OCI-LY3 (cell line): Measurements from ENCODE around the gene SPON1.

ENCODE experiments used
- H2AFZ ChIP-seq: fragments of 200-600, 300-600 bp; shearing (Covaris generic); 2 replicates; pipeline ENCODE4 v1.6.0; 2014; ENCODE audit warnings: antibody characterized with exemption, low read depth, low read length
- H3K27ac ChIP-seq: fragments of 200-600, 300-600 bp; sonication (generic); 2 replicates; pipeline ENCODE4 v1.5.1; 2014; ENCODE audit warnings: mild to moderate bottlenecking, low read length, moderate library complexity, mixed read lengths
- H3K27me3 ChIP-seq: fragments of 200-600, 300-600 bp; sonication (generic); 2 replicates; pipeline ENCODE4 v1.6.1; 2014; ENCODE audit warnings: low read depth, low read length, mixed read lengths
- H3K36me3 ChIP-seq: fragments of 200-600, 300-600 bp; sonication (generic); replicated peaks from 2 replicates; pipeline ENCODE3; 2014; ENCODE audit warnings: low read depth, low read length, mixed read lengths
- H3K4me1 ChIP-seq: fragments of 300-600, 200-600 bp; sonication (generic); 2 replicates; pipeline ENCODE4 v1.6.1; 2014; ENCODE audit warnings: low read length, mixed read lengths
- H3K4me2 ChIP-seq: fragments of 200-600, 300-600 bp; sonication (generic); 2 replicates; pipeline ENCODE4 v1.6.1; 2014; ENCODE audit warnings: low read length, mixed read lengths
- H3K4me3 ChIP-seq: fragments of 300-600, 200-600 bp; sonication (generic); 2 replicates; pipeline ENCODE4 v1.5.1; 2014; ENCODE audit warnings: antibody characterized with exemption, mild to moderate bottlenecking, low read length, moderate library complexity
- H3K79me2 ChIP-seq: fragments of 300-600, 200-600 bp; shearing (Covaris generic); 2 replicates; pipeline ENCODE4 v1.6.1; 2014; ENCODE audit warnings: mild to moderate bottlenecking, low read length, mixed read lengths
- H3K9ac ChIP-seq: fragments of 300-600, 200-600 bp; shearing (Covaris generic); 2 replicates; pipeline ENCODE4 v1.6.0; 2014; ENCODE audit warnings: mild to moderate bottlenecking, low read length, moderate library complexity
- H3K9me3 ChIP-seq: fragments of 200-600, 300-600 bp; shearing (Covaris generic); 2 replicates; pipeline ENCODE4 v1.6.1; 2014; ENCODE audit warnings: low read length, mixed read lengths; ENCODE audit not compliant: insufficient read depth
- H4K20me1 ChIP-seq: fragments of 200-600, 300-600 bp; sonication (generic); 2 replicates; pipeline ENCODE4 v1.6.1; 2016; ENCODE audit warnings: low read length, mixed read lengths; ENCODE audit not compliant: insufficient read depth
- EZH2phosphoT487 ChIP-seq: fragments of 200-600 bp; shearing (Covaris generic); IDR thresholded peaks from 2 replicates; pipeline ENCODE4 v1.6.1; 2018; ENCODE audit warnings: antibody characterized with exemption, mixed run types, low read depth
- TF ChIP-seq, protein P1 (sequence below): fragments of 200-600, 300-600 bp; sonication (generic); IDR thresholded peaks from 2 replicates; pipeline ENCODE4 v1.5.1; 2014; ENCODE audit warnings: antibody characterized with exemption, low read length, low read depth

Gene SPON1

DNA sequence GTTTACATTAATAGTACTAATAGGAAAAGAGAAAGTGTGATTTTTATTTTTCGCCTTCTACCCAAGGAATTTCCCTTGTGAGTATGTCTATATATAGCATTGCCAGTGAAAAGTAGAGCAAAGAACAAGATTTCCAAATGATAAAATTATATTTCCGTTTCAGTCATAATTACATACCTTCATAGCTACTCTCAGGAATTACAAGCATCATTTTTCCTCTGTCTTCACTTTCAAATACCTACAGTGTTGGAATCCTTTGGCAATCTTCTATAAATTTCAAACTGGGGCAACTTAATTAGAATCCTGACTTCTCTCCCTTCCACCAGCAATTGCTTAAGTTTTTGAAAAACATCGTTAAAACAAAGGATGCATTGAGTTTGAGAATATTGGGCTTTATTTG is 35.5 kb upstream of the SPON1 start:
- Histone ChIP-seq H3K9me3 (no peaks in the 10 kb centered on the region), H3K4me3 (no peak overlapping the region), H2AFZ (no peak overlapping the region), H3K36me3 (no peaks in the 10 kb centered on the region), H4K20me1 (no peaks in the 10 kb centered on the region), H3K4me2 (no peak overlapping the region), H3K9ac (no peak overlapping the region), H3K79me2 (no peaks in the 10 kb centered on the region), H3K27me3 (0 out of 2 replicates have a peak, but pooled peaks cover 6% of the 10 kb centered on the region), H3K27ac (no peak overlapping the region), H3K4me1 (no peaks in the 10 kb centered on the region)
- no peak for TF ChIP-seq EZH2phosphoT487
- TF ChIP-seq, protein P1, sequence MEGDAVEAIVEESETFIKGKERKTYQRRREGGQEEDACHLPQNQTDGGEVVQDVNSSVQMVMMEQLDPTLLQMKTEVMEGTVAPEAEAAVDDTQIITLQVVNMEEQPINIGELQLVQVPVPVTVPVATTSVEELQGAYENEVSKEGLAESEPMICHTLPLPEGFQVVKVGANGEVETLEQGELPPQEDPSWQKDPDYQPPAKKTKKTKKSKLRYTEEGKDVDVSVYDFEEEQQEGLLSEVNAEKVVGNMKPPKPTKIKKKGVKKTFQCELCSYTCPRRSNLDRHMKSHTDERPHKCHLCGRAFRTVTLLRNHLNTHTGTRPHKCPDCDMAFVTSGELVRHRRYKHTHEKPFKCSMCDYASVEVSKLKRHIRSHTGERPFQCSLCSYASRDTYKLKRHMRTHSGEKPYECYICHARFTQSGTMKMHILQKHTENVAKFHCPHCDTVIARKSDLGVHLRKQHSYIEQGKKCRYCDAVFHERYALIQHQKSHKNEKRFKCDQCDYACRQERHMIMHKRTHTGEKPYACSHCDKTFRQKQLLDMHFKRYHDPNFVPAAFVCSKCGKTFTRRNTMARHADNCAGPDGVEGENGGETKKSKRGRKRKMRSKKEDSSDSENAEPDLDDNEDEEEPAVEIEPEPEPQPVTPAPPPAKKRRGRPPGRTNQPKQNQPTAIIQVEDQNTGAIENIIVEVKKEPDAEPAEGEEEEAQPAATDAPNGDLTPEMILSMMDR: no peak

DNA sequence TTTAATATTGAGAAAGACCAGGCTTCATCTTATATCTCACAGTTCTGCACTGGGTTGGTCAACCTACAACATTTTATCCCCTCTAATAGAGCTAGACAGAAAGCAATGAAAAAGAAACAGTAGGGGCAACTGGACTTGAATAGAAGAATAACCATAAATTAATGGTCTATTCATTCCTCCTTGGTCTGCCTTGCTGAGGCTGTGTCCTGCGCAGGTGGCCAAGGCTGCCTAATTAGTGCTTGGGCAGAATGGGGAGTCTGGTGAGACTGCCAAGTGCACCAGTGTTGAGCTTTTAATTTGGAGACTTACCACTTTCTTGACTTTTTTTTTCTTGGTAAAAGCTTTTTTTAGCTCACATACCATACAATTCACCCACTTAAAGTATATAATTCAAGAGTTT is 35.0 kb upstream of the SPON1 start:
- H3K4me2 ChIP-seq: no peak overlapping the region
- no peak for TF ChIP-seq EZH2phosphoT487
- TF ChIP-seq, protein P1: no peak
- H4K20me1 ChIP-seq: no peaks in the 10 kb centered on the region
- H3K27ac ChIP-seq: no peak overlapping the region
- no peaks in the 10 kb centered on the region for H3K4me1 ChIP-seq
- H3K27me3 ChIP-seq: 0 out of 2 replicates have a peak, but pooled peaks cover 6% of the 10 kb centered on the region
- H3K9me3 ChIP-seq: no peaks in the 10 kb centered on the region
- H3K9ac ChIP-seq: no peak overlapping the region
- H3K79me2 ChIP-seq: no peaks in the 10 kb centered on the region
- H2AFZ ChIP-seq: no peak overlapping the region
- H3K4me3 ChIP-seq: no peak overlapping the region
- no peaks in the 10 kb centered on the region for H3K36me3 ChIP-seq

DNA sequence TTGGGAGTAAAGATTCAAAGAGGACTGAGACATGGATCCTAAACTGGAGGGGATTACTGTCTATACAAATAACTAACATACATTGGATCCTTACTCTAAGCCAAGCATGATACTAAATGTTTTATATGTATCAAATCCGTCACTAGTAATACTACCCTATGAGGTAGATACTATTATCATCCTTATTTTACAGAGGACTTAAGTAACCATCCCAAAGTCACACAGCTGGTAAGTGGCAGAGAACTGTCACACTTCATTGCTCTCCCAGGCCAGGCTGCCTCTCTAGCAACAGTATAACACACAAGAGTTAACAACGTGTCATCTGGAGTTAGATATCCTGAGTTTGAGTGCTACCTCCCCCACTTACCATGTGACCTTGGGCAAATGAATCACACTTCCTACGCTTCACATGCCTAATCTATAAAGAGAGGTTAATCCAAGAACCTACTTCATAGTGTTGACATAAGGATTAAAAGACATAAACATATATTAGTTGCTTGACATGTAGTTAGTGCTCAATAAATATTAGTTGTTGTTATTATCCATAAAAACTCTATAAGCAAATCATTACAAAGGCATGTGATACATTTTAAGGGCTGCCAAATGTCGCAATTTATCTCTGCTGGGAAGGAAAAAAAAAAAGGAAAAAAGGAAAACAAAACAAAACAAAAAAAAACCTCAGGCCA is 33.8 kb upstream of the SPON1 start:
- Histone ChIP-seq H3K9ac (no peak overlapping the region), H3K27me3 (0 out of 2 replicates have a peak, but pooled peaks cover 6% of the 10 kb centered on the region), H4K20me1 (no peaks in the 10 kb centered on the region), H3K9me3 (no peaks in the 10 kb centered on the region), H3K27ac (no peak overlapping the region), H2AFZ (no peak overlapping the region), H3K4me2 (no peak overlapping the region), H3K36me3 (no peaks in the 10 kb centered on the region), H3K4me3 (no peak overlapping the region), H3K79me2 (no peaks in the 10 kb centered on the region), H3K4me1 (no peaks in the 10 kb centered on the region)
- TF ChIP-seq, protein P1: no peak
- TF ChIP-seq EZH2phosphoT487: no peak

DNA sequence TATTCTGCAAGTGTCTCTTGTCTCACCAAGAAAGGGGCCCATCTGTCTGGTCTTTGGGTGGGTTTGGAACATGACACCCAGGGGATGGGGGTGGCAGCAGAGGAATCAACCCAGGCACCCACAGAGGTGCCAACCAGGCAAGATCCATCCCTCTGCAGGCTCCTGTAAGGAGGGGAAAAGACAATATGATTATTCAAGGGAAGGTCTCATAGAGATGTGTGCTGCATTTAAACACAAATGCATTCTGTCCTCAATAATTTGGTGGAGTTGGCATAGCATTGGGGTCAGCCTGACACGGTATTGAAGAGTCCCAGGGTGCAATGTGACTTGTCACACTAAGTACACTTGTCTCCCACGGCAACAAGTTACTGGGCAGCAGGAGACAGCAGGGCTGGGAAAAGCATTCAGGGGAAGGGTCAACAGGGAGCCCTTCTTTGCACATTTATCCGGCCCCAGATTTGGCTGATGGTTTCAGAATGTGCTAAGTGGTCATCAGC is 33.1 kb upstream of the SPON1 start:
- no peaks in the 10 kb centered on the region for H3K9me3 ChIP-seq
- no peak for TF ChIP-seq EZH2phosphoT487
- TF ChIP-seq, protein P1: no peak
- no peaks in the 10 kb centered on the region for H3K4me1 ChIP-seq
- no peak overlapping the region for H3K27ac ChIP-seq
- H3K79me2 ChIP-seq: no peaks in the 10 kb centered on the region
- H3K4me2 ChIP-seq: no peak overlapping the region
- H2AFZ ChIP-seq: no peak overlapping the region
- no peak overlapping the region for H3K4me3 ChIP-seq
- no peaks in the 10 kb centered on the region for H3K36me3 ChIP-seq
- H3K9ac ChIP-seq: no peak overlapping the region
- H4K20me1 ChIP-seq: no peaks in the 10 kb centered on the region
- H3K27me3 ChIP-seq: 0 out of 2 replicates have a peak, but pooled peaks cover 6% of the 10 kb centered on the region
